WTC11 (cell line): Measurements from ENCODE around the gene CPXM1. TPM values are rescaled to one million over a fixed set of nuclear protein-coding genes. Genes with fewer than 3 reads are reported as not detected.

Experiments
- ATAC-seq: fragments of 200-7000 bp; cut with Tn5 transposase; 2 replicates; pipeline ENCODE4 v1.10.0; 2021; ENCODE audit warnings: mild to moderate bottlenecking, moderate library complexity
- CTCF ChIA-PET: fragments of 300-600 bp; sonication (Branson Sonifier 250); formaldehyde crosslinking; loops from one replicate; lab custom pipeline; 2021; ENCODE audit warnings: antibody characterized with exemption; lab: Charles Lee
- POLR2A ChIA-PET: fragments of 350-600 bp; sonication (Branson Sonifier 250); formaldehyde crosslinking; loops from one replicate; lab custom pipeline; 2021; ENCODE audit warnings: antibody characterized with exemption; lab: Charles Lee
- DNase-seq: peaks from one replicate; pipeline ENCODE4 v3.0.0; 2021; ENCODE audit warnings: low spot score
- H3K27ac Mint-ChIP-seq: 2 replicates; pipeline ENCODE4 v1.8.0; 2021; ENCODE audit warnings: mixed read lengths
- H3K27me3 Mint-ChIP-seq: 2 replicates; pipeline ENCODE4 v1.8.0; 2021; ENCODE audit warnings: low read depth, mild to moderate bottlenecking, moderate library complexity, mixed read lengths
- H3K36me3 Mint-ChIP-seq: 2 replicates; pipeline ENCODE4 v1.8.0; 2021; ENCODE audit warnings: mixed read lengths
- H3K4me1 Mint-ChIP-seq: 2 replicates; pipeline ENCODE4 v1.8.0; 2022; ENCODE audit warnings: mixed read lengths
- H3K4me3 Mint-ChIP-seq: 2 replicates; pipeline ENCODE4 v1.8.0; 2021; ENCODE audit warnings: mild to moderate bottlenecking, moderate library complexity, mixed read lengths
- H3K9me3 Mint-ChIP-seq: 2 replicates; pipeline ENCODE4 v1.8.0; 2021; ENCODE audit warnings: mixed read lengths
- CBFB ChIP-seq: sonication (generic); formaldehyde crosslinking; IDR thresholded peaks from 2 replicates; pipeline ENCODE4 v1.8.1; 2022; ENCODE audit warnings: mild to moderate bottlenecking, low read depth, missing genetic modification reagents
- ESRRA ChIP-seq: sonication (generic); formaldehyde crosslinking; IDR thresholded peaks from 2 replicates; pipeline ENCODE4 v1.8.1; 2022; ENCODE audit warnings: mild to moderate bottlenecking, missing genetic modification reagents, borderline replicate concordance
- FOXP1 ChIP-seq: sonication (generic); formaldehyde crosslinking; IDR thresholded peaks from 2 replicates; pipeline ENCODE4 v1.8.0; 2022; ENCODE audit warnings: missing genetic modification reagents, mild to moderate bottlenecking, moderate library complexity, borderline replicate concordance
- GTF2I ChIP-seq: fragments of 250-450 bp; sonication (Bioruptor Pico); conservative IDR thresholded peaks from 2 replicates; pipeline ENCODE4 v1.4.0; 2021; ENCODE audit warnings: mild to moderate bottlenecking
- JAZF1 ChIP-seq: fragments of 250-450 bp; sonication (Bioruptor Pico); IDR thresholded peaks from 2 replicates; pipeline ENCODE4 v1.9.0; 2021; ENCODE audit warnings: moderate library complexity, mild to moderate bottlenecking, inconsistent platforms
- SP1 ChIP-seq: sonication (generic); formaldehyde crosslinking; conservative IDR thresholded peaks from 2 replicates; pipeline ENCODE4 v1.8.1; 2022; ENCODE audit warnings: missing genetic modification reagents
- TEAD4 ChIP-seq: sonication (generic); formaldehyde crosslinking; IDR thresholded peaks from 2 replicates; pipeline ENCODE4 v1.8.0; 2022; ENCODE audit warnings: mild to moderate bottlenecking, missing genetic modification reagents
- TP53 ChIP-seq: sonication (generic); formaldehyde crosslinking; IDR thresholded peaks from 2 replicates; pipeline ENCODE4 v1.8.1; 2023; ENCODE audit warnings: mild to moderate bottlenecking, missing genetic modification reagents
- ZNF121 ChIP-seq: sonication (generic); formaldehyde crosslinking; IDR thresholded peaks from 2 replicates; pipeline ENCODE4 v1.8.0; 2023; ENCODE audit warnings: missing genetic modification reagents
- ZNF396 ChIP-seq: fragments of 250-450 bp; sonication (Bioruptor Pico); IDR thresholded peaks from 2 replicates; pipeline ENCODE4 v1.8.0; 2021; ENCODE audit warnings: mild to moderate bottlenecking, moderate library complexity, borderline replicate concordance
- ZNF423 ChIP-seq: fragments of 250-450 bp; sonication (Bioruptor Pico); IDR thresholded peaks from 2 replicates; pipeline ENCODE4 v2.1.2; 2022; ENCODE audit warnings: mild to moderate bottlenecking, moderate library complexity
- total RNA-seq: library from RNA; stranded (reverse); gene quantifications from 3 replicates; pipeline ENCODE4 v1.2.3, GENCODE V29; 2021
- TF ChIP-seq, protein P1 (sequence below): fragments of 250-450 bp; sonication (Bioruptor Pico); conservative IDR thresholded peaks from 2 replicates; pipeline ENCODE4 v1.9.0; 2021; ENCODE audit warnings: mild to moderate bottlenecking
- TF ChIP-seq, protein P2 (sequence below): sonication (generic); formaldehyde crosslinking; IDR thresholded peaks from 2 replicates; pipeline ENCODE4 v1.8.1; 2023; ENCODE audit warnings: mild to moderate bottlenecking, missing genetic modification reagents, moderate library complexity
- TF ChIP-seq, protein P3 (sequence below): sonication (generic); formaldehyde crosslinking; IDR thresholded peaks from 2 replicates; pipeline ENCODE4 v1.8.0; 2022; ENCODE audit warnings: missing genetic modification reagents
- TF ChIP-seq, protein P4 (sequence below): sonication (generic); formaldehyde crosslinking; IDR thresholded peaks from 2 replicates; pipeline ENCODE4 v1.8.0; 2023; ENCODE audit warnings: missing genetic modification reagents
- TF ChIP-seq, protein P5 (sequence below): sonication (generic); formaldehyde crosslinking; IDR thresholded peaks from 2 replicates; pipeline ENCODE4 v1.8.0; 2022; ENCODE audit warnings: mild to moderate bottlenecking, missing genetic modification reagents
- TF ChIP-seq, protein P6 (sequence below): sonication (generic); formaldehyde crosslinking; IDR thresholded peaks from 2 replicates; pipeline ENCODE4 v1.8.1; 2022; ENCODE audit warnings: mild to moderate bottlenecking, moderate library complexity, missing genetic modification reagents

The CPXM1 gene
- total RNA-seq, 1 experiment from 2014 or later = 51.2 TPM

DNA sequence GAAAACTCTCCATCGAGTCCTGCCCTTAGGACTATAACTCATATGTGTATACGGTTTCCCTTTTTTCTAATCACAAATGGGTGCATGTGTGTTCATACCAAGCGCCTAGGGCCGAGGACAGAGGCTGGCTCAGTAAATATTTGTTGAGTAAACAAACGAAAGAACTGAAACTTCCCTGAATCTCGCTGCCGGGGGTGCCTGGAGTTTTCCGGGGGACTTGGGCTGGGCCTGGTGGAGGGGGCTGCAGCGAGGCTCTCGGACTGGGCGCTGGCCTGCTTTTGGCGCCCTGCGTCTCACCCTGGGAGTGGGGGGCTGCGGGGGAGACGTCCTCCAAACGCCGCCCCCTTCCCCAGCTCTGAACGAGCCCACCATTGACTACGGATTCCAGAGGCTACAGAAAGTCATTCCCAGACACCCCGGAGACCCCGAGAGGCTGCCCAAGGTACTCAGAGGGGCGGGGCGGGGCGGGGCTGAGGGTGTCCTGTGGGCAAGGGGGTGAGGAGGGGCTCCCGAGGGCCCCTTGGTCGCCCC lies 49.0 kb downstream of the CPXM1 start:
- Mint-ChIP-seq H3K4me3 (peak overlapping the region; percentile 72), H3K27ac (no peak overlapping the region), H3K4me1 (peaks cover 36% of the 10 kb centered on the region), H3K36me3 (no peaks in the 10 kb centered on the region), H3K27me3 (peaks cover 87% of the 10 kb centered on the region), H3K9me3 (no peaks in the 10 kb centered on the region)
- ChIA-PET POLR2A (interaction anchor here (0.7 kb wide), 1 partner anchor 10 kb away, joined by 3 read pairs; no protein-coding TSS in a partner anchor), CTCF (interaction anchor here (0.7 to 7.3 kb wide), 16 partner anchors 10 to 128 kb away, joined by 3 to 120 read pairs (median 8); partner anchors contain the start of gene CPXM1)
- TF ChIP-seq TP53 (CRISPR knock-in tag) = no peak
- TF ChIP-seq, protein P1, sequence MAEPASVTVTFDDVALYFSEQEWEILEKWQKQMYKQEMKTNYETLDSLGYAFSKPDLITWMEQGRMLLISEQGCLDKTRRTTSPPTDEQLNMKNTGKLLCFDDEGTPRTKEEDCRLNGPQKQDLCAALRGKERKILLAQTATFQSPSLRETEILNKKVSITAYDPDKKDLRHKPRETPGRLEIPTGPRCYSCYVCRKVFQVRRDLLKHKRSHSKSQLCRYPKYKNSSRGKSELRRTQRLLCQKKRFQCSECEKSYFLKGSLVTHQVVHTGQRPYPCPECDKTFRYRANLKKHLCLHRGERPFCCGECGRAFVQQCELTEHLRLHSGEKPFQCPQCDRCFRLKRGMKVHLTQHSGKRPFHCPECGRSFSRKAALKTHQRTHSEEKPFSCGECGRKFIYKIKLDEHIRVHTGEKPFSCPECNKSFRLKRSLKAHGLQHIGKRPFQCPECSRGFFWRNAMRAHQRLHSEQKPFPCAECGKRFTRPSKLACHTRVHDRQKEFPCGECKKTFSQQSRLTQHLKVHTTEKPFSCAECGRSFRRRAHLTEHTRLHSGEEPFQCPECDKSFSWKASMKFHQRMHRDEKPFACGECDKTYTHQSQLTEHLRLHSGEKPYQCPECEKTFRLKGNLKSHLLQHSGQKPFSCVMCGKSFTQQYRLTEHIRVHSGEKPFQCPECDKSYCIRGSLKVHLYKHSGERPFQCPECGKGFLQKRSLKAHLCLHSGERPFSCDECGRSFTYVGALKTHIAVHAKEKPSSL (CRISPR knock-in tag) = no peak
- no peak for TF ChIP-seq GTF2I (CRISPR knock-in tag)
- DNase-seq = no peak
- ATAC-seq = no peak

DNA sequence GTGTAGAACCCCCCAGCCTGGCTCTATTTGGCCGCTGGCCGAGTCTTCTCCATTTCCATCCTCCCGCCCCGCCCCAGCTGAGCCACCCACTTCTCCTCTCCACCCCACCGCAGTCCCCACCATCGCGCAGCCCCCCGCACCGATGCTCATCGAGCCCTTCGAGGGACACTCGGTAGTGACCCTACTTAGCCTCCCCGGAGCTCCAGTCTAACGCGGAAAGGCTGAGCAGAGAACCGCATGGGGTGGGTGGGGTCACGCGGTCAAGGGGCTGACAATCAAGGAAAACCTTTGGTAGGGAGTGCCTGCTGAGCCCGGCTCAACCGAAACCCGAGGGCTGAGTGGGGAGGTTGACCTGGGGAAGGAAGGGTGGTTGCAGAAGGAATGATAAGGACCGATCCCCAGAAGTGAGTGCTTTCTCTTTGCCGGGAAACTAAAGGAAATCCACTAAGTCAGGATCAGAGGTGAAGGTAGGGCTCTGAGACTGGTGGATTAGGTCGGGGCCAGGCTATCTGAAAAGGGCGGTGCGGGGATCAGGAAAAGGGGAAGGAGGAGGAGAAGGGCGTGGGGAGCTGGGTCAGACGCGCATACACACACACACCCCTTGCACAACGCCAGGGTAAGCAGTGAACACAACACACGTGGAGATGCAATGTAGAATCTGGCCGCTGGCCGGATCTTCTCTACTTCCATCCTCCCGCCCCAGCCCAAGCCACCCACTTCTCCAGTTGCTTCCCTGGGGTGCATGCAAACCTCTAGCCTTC lies 49.8 kb downstream of the CPXM1 start:
- TF ChIP-seq, protein P2, sequence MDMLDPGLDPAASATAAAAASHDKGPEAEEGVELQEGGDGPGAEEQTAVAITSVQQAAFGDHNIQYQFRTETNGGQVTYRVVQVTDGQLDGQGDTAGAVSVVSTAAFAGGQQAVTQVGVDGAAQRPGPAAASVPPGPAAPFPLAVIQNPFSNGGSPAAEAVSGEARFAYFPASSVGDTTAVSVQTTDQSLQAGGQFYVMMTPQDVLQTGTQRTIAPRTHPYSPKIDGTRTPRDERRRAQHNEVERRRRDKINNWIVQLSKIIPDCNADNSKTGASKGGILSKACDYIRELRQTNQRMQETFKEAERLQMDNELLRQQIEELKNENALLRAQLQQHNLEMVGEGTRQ (CRISPR knock-in tag) = 0 out of 2 replicates have a peak, but pooled peaks have one; percentile 42
- TF ChIP-seq, protein P3, sequence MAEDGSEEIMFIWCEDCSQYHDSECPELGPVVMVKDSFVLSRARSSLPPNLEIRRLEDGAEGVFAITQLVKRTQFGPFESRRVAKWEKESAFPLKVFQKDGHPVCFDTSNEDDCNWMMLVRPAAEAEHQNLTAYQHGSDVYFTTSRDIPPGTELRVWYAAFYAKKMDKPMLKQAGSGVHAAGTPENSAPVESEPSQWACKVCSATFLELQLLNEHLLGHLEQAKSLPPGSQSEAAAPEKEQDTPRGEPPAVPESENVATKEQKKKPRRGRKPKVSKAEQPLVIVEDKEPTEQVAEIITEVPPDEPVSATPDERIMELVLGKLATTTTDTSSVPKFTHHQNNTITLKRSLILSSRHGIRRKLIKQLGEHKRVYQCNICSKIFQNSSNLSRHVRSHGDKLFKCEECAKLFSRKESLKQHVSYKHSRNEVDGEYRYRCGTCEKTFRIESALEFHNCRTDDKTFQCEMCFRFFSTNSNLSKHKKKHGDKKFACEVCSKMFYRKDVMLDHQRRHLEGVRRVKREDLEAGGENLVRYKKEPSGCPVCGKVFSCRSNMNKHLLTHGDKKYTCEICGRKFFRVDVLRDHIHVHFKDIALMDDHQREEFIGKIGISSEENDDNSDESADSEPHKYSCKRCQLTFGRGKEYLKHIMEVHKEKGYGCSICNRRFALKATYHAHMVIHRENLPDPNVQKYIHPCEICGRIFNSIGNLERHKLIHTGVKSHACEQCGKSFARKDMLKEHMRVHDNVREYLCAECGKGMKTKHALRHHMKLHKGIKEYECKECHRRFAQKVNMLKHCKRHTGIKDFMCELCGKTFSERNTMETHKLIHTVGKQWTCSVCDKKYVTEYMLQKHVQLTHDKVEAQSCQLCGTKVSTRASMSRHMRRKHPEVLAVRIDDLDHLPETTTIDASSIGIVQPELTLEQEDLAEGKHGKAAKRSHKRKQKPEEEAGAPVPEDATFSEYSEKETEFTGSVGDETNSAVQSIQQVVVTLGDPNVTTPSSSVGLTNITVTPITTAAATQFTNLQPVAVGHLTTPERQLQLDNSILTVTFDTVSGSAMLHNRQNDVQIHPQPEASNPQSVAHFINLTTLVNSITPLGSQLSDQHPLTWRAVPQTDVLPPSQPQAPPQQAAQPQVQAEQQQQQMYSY = peak; percentile 49
- TF ChIP-seq TP53 (CRISPR knock-in tag) (0 out of 2 replicates have a peak, but pooled peaks have one; percentile 23), ZNF121 (CRISPR knock-in tag) (no peak), FOXP1 (CRISPR knock-in tag) (no peak), ESRRA (CRISPR knock-in tag) (no peak)
- TF ChIP-seq, all 79 proteins: peak for 3
- peak overlapping the region; percentile 72 for H3K4me3 Mint-ChIP-seq
- no peaks in the 10 kb centered on the region for H3K9me3 Mint-ChIP-seq
- ATAC-seq (peak; percentile 42), DNase-seq (peak; percentile 71)
- H3K36me3 Mint-ChIP-seq = no peaks in the 10 kb centered on the region
- peaks cover 29% of the 10 kb centered on the region for H3K4me1 Mint-ChIP-seq
- POLR2A ChIA-PET = no interaction called here
- H3K27me3 Mint-ChIP-seq = peaks cover 90% of the 10 kb centered on the region
- H3K27ac Mint-ChIP-seq = no peak overlapping the region
- CTCF ChIA-PET = interaction anchor here (1.4 to 7.3 kb wide), 8 partner anchors 9 to 102 kb away, joined by 3 to 120 read pairs (median 9); partner anchors contain the start of gene CPXM1

DNA sequence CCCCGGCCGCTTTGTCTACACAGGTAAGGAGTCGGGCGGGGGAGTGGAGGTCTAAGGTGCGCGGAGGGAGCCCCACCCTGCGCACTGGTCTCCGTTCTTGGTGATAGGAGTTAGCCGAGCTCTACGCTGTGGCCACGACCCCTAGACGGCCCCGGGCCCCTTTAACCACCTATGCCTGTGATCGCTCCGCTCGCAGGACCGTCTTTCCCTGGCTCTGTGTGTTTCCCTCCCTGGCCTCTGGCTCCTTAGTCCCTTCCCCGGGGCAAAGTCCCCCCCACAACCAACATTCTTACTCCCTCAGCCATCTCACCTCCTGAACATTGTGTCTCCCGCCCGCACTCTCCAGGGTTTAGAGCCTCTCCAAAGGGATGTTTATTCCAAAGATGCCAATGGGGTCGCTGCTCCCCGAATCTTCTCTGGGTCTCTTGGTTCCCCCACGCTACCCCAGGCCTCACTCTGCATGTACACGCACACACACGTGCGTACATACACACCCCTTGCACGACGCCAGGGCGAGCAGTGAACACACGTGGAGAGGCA lies 50.4 kb downstream of the CPXM1 start:
- H3K27ac Mint-ChIP-seq = no peak overlapping the region
- ATAC-seq (peak; percentile 4; the same call in 1 of the 2 replicates), DNase-seq (no peak)
- CTCF ChIA-PET = interaction anchor here (1.4 to 7.3 kb wide), 5 partner anchors 39 to 102 kb away, joined by 3 to 120 read pairs (median 4); no protein-coding TSS in a partner anchor
- POLR2A ChIA-PET = no interaction called here
- TF ChIP-seq GTF2I (CRISPR knock-in tag) (no peak), SP1 (CRISPR knock-in tag) (no peak), TEAD4 (CRISPR knock-in tag) (no peak), CBFB (no peak), JAZF1 (CRISPR knock-in tag) (no peak), ESRRA (CRISPR knock-in tag) (no peak), ZNF423 (no peak), ZNF396 (CRISPR knock-in tag) (no peak)
- TF ChIP-seq, protein P4, sequence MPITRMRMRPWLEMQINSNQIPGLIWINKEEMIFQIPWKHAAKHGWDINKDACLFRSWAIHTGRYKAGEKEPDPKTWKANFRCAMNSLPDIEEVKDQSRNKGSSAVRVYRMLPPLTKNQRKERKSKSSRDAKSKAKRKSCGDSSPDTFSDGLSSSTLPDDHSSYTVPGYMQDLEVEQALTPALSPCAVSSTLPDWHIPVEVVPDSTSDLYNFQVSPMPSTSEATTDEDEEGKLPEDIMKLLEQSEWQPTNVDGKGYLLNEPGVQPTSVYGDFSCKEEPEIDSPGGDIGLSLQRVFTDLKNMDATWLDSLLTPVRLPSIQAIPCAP = no peak
- TF ChIP-seq, protein P2 (CRISPR knock-in tag) = no peak
- TF ChIP-seq, protein P5, sequence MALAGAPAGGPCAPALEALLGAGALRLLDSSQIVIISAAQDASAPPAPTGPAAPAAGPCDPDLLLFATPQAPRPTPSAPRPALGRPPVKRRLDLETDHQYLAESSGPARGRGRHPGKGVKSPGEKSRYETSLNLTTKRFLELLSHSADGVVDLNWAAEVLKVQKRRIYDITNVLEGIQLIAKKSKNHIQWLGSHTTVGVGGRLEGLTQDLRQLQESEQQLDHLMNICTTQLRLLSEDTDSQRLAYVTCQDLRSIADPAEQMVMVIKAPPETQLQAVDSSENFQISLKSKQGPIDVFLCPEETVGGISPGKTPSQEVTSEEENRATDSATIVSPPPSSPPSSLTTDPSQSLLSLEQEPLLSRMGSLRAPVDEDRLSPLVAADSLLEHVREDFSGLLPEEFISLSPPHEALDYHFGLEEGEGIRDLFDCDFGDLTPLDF = no peak
- TF ChIP-seq, protein P6, sequence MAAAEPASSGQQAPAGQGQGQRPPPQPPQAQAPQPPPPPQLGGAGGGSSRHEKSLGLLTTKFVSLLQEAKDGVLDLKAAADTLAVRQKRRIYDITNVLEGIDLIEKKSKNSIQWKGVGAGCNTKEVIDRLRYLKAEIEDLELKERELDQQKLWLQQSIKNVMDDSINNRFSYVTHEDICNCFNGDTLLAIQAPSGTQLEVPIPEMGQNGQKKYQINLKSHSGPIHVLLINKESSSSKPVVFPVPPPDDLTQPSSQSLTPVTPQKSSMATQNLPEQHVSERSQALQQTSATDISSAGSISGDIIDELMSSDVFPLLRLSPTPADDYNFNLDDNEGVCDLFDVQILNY (CRISPR knock-in tag) = no peak
- H3K9me3 Mint-ChIP-seq = no peaks in the 10 kb centered on the region
- peaks cover 93% of the 10 kb centered on the region for H3K27me3 Mint-ChIP-seq
- H3K4me3 Mint-ChIP-seq = peak overlapping the region; percentile 72
- no peaks in the 10 kb centered on the region for H3K36me3 Mint-ChIP-seq
- peaks cover 30% of the 10 kb centered on the region for H3K4me1 Mint-ChIP-seq
